ENCODE measurements around the gene CCDC24.

The CCDC24 gene

DNA sequence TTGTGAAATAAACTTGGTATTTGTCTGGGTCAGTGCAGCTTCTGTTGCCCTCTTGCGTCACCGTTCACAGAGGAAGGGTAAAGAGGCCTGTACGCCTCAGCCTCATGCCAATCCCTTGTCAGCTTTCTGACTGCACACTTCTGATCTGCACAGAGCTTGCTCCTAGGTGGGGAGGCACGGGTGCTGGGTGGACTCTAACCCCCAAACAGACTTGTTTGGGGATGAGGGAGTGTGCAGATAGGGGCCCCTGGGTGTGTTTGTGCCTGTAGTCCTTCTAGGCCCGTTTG is 13.2 kb upstream of the CCDC24 start:
- Histone ChIP-seq H3K36me3 (ENCODE audit: control insufficient read depth, insufficient read depth, low read length) (peaks cover 13% of the 10 kb centered on the region), H3K9ac (ENCODE audit: low read length) (no peak overlapping the region), H3K27me3 (ENCODE audit: control insufficient read depth, insufficient read depth, low read length) (no peaks in the 10 kb centered on the region), H3K27ac (ENCODE audit: low read depth, low read length) (no peak overlapping the region), H3K4me3 (ENCODE audit: low read length) (peak overlapping the region; percentile 75), H3K4me1 (ENCODE audit: control insufficient read depth, insufficient read depth, low read length) (peaks cover 11% of the 10 kb centered on the region)

DNA sequence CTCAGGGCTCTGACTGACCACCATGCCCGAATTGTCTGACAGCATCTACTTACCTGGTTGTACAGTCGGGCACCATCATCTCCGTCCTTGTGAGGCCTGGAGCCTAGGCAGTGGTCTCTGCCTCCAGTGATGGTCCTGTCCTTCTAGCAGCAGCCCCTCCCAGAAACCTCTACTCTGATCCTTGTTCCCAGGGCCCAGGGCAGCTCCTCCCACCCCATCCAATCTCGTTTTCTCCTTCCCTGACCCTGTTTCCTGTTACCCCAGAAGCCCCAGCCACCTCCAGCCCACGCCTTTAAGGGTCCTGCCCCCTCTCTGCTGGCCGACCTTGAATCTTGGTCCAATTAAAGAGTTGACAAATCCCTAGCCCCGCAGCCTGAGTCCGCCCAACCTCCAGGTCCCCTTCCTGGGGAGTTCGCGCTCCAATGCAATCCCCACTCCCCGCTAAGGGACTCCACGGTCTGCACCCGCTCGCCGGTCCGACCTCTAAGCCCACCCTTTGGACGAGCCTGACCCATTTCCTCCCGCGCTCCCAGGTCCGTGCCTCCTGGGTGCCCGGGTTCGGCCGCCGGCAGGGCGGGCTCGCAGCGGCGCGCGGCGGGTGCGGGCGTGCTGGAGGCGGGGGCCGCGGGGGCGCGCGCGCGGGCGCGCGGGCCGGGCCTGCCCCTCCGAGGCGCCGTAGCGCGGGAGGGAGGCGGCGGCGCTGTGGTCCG is 12.7 kb upstream of the CCDC24 start, which contains the start of gene B4GALT2:
TSS of gene B4GALT2 (plus strand) at position 660 of the 710 bp plus-strand sequence. CDS start 1,951 bp downstream, outside the sequence.
- Histone ChIP-seq H3K27ac (ENCODE audit: low read depth, low read length) (no peak within 1 kb of the TSS), H3K4me1 (ENCODE audit: control insufficient read depth, insufficient read depth, low read length) (peaks cover 11% of the 10 kb centered on the region)

DNA sequence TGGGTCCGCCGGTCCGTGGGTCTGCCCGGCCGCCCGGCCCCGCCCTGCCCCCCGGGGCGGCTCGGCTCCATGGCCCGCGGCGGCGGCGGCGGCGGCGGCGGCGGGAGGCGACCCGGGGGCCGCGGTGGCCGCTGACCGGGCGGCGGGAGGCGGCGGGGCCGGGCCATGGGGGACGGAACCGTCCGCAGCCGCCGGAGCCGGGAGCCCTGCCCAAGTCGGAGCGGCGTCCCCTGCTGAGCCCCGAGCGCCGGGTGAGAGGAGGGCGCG is 12.2 kb upstream of the CCDC24 start:
- H3K4me1 ChIP-seq (ENCODE audit: control insufficient read depth, insufficient read depth, low read length) = peaks cover 11% of the 10 kb centered on the region
- H3K9ac ChIP-seq (ENCODE audit: low read length) = no peak overlapping the region
- H3K36me3 ChIP-seq (ENCODE audit: control insufficient read depth, insufficient read depth, low read length) = peaks cover 13% of the 10 kb centered on the region
- peak overlapping the region; percentile 58 for H3K4me3 ChIP-seq (ENCODE audit: low read length)
- H3K27ac ChIP-seq (ENCODE audit: low read depth, low read length) = no peak overlapping the region
- no peaks in the 10 kb centered on the region for H3K27me3 ChIP-seq (ENCODE audit: control insufficient read depth, insufficient read depth, low read length)

More for the DNA sequence above, 12.7 kb upstream of the CCDC24 start, which contains the start of gene B4GALT2:
- H3K9ac ChIP-seq (ENCODE audit: low read length) = peak within 1 kb of the TSS; percentile 45
- peaks cover 13% of the 10 kb centered on the region for H3K36me3 ChIP-seq (ENCODE audit: control insufficient read depth, insufficient read depth, low read length)
- no peaks in the 10 kb centered on the region for H3K27me3 ChIP-seq (ENCODE audit: control insufficient read depth, insufficient read depth, low read length)
- peak within 1 kb of the TSS; percentile 75 for H3K4me3 ChIP-seq (ENCODE audit: low read length)

DNA sequence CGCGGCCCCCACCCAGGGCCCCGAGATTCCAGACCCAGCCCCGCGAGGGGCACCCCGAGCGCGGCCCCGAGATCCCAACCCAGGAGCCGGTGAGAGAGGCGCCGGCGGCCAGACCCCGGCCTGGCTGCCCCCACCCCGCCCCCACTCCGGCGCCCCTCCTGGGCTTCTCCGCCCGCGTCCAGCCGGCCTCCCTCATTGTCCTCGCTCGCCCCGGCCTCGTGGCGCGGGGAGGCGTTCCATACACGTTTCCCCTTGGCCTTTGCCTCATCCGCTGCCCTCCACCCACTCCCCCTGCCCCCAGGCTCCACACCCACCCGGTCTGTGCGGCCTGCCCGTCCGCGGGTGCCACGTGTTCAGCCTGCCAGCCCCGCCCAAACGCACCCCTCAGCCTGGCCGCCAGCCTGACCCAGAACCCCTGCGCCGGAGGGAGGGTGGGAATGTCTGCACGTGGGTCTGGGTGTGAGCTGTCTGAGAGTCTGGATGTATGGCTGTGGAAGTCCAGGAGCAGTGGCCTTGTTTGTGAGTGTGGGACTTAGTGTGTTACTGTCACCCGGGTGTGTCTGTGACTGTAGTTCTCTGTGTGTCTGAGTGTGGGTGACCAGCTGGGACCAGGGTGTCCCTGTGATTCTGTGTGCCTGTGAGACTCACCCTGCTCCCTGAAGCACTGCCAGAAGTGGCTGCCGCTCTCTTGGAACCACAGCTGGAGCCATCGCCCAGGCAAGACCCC is 11.7 kb upstream of the CCDC24 start:
- H3K4me1 ChIP-seq (ENCODE audit: control insufficient read depth, insufficient read depth, low read length) = peaks cover 11% of the 10 kb centered on the region
- H3K27ac ChIP-seq (ENCODE audit: low read depth, low read length) = no peak overlapping the region
- peak overlapping the region; percentile 58 for H3K4me3 ChIP-seq (ENCODE audit: low read length)
- H3K36me3 ChIP-seq (ENCODE audit: control insufficient read depth, insufficient read depth, low read length) = peaks cover 13% of the 10 kb centered on the region
- peak overlapping the region; percentile 45 for H3K9ac ChIP-seq (ENCODE audit: low read length)
- no peaks in the 10 kb centered on the region for H3K27me3 ChIP-seq (ENCODE audit: control insufficient read depth, insufficient read depth, low read length)

DNA sequence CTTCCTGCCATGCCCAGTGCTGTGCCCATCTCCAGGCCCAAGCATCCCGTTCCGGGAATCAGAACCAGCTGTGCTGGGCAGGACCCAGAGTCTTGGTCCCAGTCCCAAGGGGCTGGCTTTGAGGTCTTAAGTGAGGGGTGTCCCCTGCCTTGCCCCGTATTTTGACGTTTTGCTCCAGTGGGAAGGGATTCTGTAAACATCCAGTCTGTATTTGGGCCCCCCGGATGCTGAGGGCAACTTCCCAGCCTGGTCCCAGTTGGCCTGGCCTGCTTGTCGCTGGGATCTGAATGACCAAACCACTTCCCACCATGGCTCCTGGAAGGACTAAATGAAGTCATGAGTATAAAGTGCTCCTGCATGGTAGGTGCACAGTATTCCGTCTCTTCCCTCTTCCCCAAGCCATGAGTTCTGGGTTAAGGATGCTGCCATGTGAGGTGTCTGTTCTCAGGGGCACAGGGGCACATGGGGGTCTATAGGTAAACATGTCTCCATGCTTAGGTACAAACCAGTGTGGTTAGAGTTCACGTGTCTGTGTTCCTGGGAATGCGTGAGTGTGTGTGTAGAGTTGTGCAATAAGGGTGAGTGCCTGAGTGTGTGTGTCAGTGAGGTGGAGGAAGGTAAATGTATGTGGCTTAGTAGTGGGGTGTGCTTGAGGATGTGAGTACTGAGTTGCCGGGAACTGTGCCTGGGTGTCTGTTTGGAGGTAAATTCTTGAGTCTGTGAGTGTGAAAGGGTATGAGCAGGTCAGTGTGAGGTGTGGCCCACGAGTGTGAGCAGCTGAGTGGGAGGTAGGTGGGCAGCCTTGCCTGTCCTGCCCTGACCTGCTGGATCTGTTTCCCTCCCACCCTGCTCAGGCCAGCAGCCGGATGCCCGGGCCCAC is 10.9 kb upstream of the CCDC24 start:
- H3K4me1 ChIP-seq (ENCODE audit: control insufficient read depth, insufficient read depth, low read length) = peaks cover 11% of the 10 kb centered on the region
- H3K36me3 ChIP-seq (ENCODE audit: control insufficient read depth, insufficient read depth, low read length) = peaks cover 13% of the 10 kb centered on the region
- H3K9ac ChIP-seq (ENCODE audit: low read length) = no peak overlapping the region
- H3K4me3 ChIP-seq (ENCODE audit: low read length) = peak overlapping the region; percentile 58
- no peaks in the 10 kb centered on the region for H3K27me3 ChIP-seq (ENCODE audit: control insufficient read depth, insufficient read depth, low read length)
- no peak overlapping the region for H3K27ac ChIP-seq (ENCODE audit: low read depth, low read length)

DNA sequence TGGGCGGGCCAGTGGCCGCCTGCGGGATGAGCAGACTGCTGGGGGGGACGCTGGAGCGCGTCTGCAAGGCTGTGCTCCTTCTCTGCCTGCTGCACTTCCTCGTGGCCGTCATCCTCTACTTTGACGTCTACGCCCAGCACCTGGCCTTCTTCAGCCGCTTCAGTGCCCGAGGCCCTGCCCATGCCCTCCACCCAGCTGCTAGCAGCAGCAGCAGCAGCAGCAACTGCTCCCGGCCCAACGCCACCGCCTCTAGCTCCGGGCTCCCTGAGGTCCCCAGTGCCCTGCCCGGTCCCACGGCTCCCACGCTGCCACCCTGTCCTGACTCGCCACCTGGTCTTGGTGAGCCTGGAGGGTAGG is 10.3 kb upstream of the CCDC24 start:
- Histone ChIP-seq H3K36me3 (ENCODE audit: control insufficient read depth, insufficient read depth, low read length) (peaks cover 13% of the 10 kb centered on the region), H3K4me3 (ENCODE audit: low read length) (no peak overlapping the region), H3K27me3 (ENCODE audit: control insufficient read depth, insufficient read depth, low read length) (no peaks in the 10 kb centered on the region), H3K9ac (ENCODE audit: low read length) (no peak overlapping the region), H3K4me1 (ENCODE audit: control insufficient read depth, insufficient read depth, low read length) (peaks cover 4% of the 10 kb centered on the region), H3K27ac (ENCODE audit: low read depth, low read length) (no peak overlapping the region)

DNA sequence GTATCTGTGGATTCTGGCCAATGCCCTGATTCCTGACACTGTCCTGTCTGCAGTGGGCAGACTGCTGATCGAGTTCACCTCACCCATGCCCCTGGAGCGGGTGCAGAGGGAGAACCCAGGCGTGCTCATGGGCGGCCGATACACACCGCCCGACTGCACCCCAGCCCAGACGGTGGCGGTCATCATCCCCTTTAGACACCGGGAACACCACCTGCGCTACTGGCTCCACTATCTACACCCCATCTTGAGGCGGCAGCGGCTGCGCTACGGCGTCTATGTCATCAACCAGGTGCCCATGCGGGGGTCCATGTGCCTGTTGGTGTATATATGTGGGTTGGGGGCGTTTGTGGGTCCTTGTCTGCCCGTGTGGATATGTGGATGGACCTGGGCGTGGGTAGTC is 9.8 kb upstream of the CCDC24 start:
- peaks cover 4% of the 10 kb centered on the region for H3K4me1 ChIP-seq (ENCODE audit: control insufficient read depth, insufficient read depth, low read length)
- H3K36me3 ChIP-seq (ENCODE audit: control insufficient read depth, insufficient read depth, low read length) = peaks cover 9% of the 10 kb centered on the region
- H3K27ac ChIP-seq (ENCODE audit: low read depth, low read length) = no peak overlapping the region
- H3K4me3 ChIP-seq (ENCODE audit: low read length) = no peak overlapping the region
- H3K27me3 ChIP-seq (ENCODE audit: control insufficient read depth, insufficient read depth, low read length) = no peaks in the 10 kb centered on the region
- no peak overlapping the region for H3K9ac ChIP-seq (ENCODE audit: low read length)

DNA sequence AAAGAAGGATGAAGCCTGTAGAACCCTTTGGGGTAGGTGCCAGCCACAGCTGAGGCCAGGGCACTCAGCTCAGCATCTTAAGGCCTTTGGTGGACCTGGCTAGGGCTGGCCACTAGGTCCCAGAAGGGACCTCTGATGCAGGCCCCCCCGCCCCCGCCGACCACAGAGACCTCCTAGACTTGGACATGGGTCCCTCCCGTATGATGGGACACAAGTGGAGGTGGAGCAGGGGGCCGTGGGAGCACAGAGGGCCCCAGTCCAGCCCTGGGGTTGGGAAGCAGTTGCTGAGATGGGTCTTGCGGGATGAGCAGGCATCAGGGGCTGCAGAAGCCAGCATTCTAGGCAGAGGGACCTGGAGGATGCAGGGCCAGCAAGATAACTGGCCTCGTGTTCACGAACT is 9.2 kb upstream of the CCDC24 start:
- no peak overlapping the region for H3K27ac ChIP-seq (ENCODE audit: low read depth, low read length)
- no peak overlapping the region for H3K4me3 ChIP-seq (ENCODE audit: low read length)
- H3K4me1 ChIP-seq (ENCODE audit: control insufficient read depth, insufficient read depth, low read length) = peaks cover 4% of the 10 kb centered on the region
- no peaks in the 10 kb centered on the region for H3K27me3 ChIP-seq (ENCODE audit: control insufficient read depth, insufficient read depth, low read length)
- H3K36me3 ChIP-seq (ENCODE audit: control insufficient read depth, insufficient read depth, low read length) = peaks cover 9% of the 10 kb centered on the region
- no peak overlapping the region for H3K9ac ChIP-seq (ENCODE audit: low read length)

DNA sequence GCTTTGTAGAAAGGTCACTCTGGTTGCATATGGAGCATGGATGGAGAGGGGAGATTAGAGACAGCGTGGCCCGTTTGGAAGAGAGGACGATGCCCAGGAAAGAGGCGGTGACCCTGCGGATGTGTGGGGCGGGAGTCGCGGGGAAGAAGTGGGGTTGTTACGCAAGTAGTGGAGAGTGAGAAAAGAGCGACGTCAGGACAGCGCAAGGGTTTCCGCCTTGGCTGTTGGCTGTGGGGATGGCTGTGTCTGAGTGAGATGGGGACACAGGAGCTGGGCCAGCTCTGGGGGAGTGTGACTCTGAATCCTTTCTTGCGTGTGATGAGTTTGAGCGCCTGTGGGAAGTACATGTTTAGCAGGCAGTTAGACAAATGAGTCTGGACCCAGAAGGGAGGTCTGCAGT is 8.6 kb upstream of the CCDC24 start:
- H3K9ac ChIP-seq (ENCODE audit: low read length) = no peak overlapping the region
- H3K4me3 ChIP-seq (ENCODE audit: low read length) = no peak overlapping the region
- peaks cover 5% of the 10 kb centered on the region for H3K36me3 ChIP-seq (ENCODE audit: control insufficient read depth, insufficient read depth, low read length)
- no peak overlapping the region for H3K27ac ChIP-seq (ENCODE audit: low read depth, low read length)
- H3K27me3 ChIP-seq (ENCODE audit: control insufficient read depth, insufficient read depth, low read length) = no peaks in the 10 kb centered on the region
- H3K4me1 ChIP-seq (ENCODE audit: control insufficient read depth, insufficient read depth, low read length) = peaks cover 4% of the 10 kb centered on the region

DNA sequence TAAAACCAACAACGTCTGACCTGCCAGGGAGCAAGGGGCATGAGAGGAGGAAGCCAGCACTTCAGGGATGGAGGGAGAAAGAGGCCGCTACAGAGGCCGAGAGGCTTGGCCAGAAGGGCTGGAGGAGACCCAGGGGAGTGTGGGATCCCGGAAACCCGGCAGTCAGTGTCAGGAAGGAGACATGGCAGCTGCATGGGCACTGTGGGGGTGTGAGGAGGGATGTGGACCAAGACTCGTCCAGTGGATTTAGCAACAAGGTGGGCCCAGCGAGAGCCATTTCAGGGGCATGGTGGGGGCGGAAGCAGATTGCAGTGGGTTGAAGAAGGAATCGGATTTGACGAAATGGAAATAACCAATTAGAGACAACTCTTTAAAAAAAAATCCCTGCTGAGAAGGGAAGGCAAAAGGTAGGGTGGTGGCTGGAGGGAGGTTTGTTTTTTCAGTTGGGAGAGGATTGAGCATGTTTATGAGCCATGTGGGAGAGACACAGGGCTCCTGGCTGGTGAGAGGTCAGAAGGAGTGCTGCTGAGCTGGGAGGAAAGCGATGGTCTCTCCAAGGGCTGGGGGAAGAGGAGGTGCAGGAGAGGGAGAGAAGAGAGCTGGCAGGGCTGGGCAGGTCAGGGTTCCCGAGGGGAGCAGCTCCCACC is 8.0 kb upstream of the CCDC24 start:
- H3K27me3 ChIP-seq (ENCODE audit: control insufficient read depth, insufficient read depth, low read length) = no peaks in the 10 kb centered on the region
- H3K27ac ChIP-seq (ENCODE audit: low read depth, low read length) = no peak overlapping the region
- no peaks in the 10 kb centered on the region for H3K36me3 ChIP-seq (ENCODE audit: control insufficient read depth, insufficient read depth, low read length)
- no peak overlapping the region for H3K9ac ChIP-seq (ENCODE audit: low read length)
- no peak overlapping the region for H3K4me3 ChIP-seq (ENCODE audit: low read length)
- H3K4me1 ChIP-seq (ENCODE audit: control insufficient read depth, insufficient read depth, low read length) = peaks cover 4% of the 10 kb centered on the region

DNA sequence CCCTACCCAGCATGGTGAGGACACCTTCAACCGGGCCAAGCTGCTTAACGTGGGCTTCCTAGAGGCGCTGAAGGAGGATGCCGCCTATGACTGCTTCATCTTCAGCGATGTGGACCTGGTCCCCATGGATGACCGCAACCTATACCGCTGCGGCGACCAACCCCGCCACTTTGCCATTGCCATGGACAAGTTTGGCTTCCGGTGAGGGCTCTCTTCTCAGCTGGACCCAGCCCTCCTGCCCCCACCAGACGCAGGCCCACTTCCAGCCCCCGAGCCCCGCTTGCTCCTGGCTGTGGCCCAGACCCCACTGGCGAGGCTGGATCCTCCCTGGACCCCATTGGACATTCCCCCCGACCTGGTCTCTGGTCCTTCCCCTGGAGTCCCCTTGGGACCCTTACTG is 6.5 kb upstream of the CCDC24 start:
- Histone ChIP-seq H3K4me3 (ENCODE audit: low read length) (no peak overlapping the region), H3K27me3 (ENCODE audit: control insufficient read depth, insufficient read depth, low read length) (no peaks in the 10 kb centered on the region), H3K36me3 (ENCODE audit: control insufficient read depth, insufficient read depth, low read length) (no peaks in the 10 kb centered on the region), H3K4me1 (ENCODE audit: control insufficient read depth, insufficient read depth, low read length) (peaks cover 3% of the 10 kb centered on the region), H3K9ac (ENCODE audit: low read length) (no peak overlapping the region), H3K27ac (ENCODE audit: low read depth, low read length) (no peak overlapping the region)

DNA sequence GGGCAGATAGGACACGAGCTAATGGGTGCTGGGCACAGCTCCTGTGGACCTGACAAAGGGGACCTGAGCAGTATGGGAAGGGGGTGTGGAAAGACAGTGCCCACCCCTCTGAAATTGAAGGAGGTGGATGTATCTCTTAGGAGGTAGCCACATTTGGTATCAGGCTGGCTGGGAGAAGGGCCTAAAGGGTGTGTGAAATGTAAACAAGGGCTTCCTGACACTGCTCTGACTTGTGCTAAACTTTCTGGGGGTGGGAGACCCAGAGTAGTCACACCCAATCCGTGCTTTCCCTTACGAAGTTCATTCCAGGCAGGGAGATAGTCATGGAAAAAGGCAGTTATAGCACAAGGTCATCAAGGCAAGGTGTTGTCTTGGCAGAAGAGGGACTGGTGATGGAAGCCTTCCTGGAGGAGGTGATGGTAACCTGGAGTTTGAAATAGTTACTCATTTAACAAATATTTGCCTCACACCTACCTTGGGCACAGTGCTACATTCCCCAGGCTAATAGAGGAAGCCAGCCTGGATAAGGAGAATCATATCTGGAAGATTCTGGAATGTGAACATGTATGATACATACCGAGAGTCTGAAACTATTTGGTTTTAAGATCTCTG is 5.3 kb upstream of the CCDC24 start:
- no peak overlapping the region for H3K4me3 ChIP-seq (ENCODE audit: low read length)

More for the DNA sequence above, 5.3 kb upstream of the CCDC24 start:
- Histone ChIP-seq H3K9ac (ENCODE audit: low read length) (no peak overlapping the region), H3K36me3 (ENCODE audit: control insufficient read depth, insufficient read depth, low read length) (no peaks in the 10 kb centered on the region), H3K4me1 (ENCODE audit: control insufficient read depth, insufficient read depth, low read length) (peaks cover 4% of the 10 kb centered on the region), H3K27ac (ENCODE audit: low read depth, low read length) (no peak overlapping the region), H3K27me3 (ENCODE audit: control insufficient read depth, insufficient read depth, low read length) (no peaks in the 10 kb centered on the region)

Data from rectal smooth muscle tissue (tissue), 1 donor.